GM19238 (cell line): ENCODE data around the gene PPP2R2C.

ENCODE experiments used
- DNase-seq: peaks from one replicate; pipeline ENCODE4 v3.0.0; 2011; ENCODE audit warnings: low spot score; ENCODE audit not compliant: insufficient read length

The PPP2R2C gene

GRCh38 chr4:6291784-6292297, 180.6 kb downstream of the PPP2R2C start:
- no peak for DNase-seq

GRCh38 chr4:6290769-6291547, 181.5 kb downstream of the PPP2R2C start:
- no peak for DNase-seq

- DNase-seq = no peak
Observed at GRCh38 chr4:6290256-6290655, 182.2 kb downstream of the PPP2R2C start.

GRCh38 chr4:6288871-6289270, 183.5 kb downstream of the PPP2R2C start:
- no peak for DNase-seq

GRCh38 chr4:6288342-6288741, 184.1 kb downstream of the PPP2R2C start:
- no peak for DNase-seq

GRCh38 chr4:6287017-6287788, 185.2 kb downstream of the PPP2R2C start:
- no peak for DNase-seq

GRCh38 chr4:6283282-6283681, 189.1 kb downstream of the PPP2R2C start:
- no peak for DNase-seq

- DNase-seq = no peak
Observed at GRCh38 chr4:6282314-6282771, 190.1 kb downstream of the PPP2R2C start.

GRCh38 chr4:6281436-6282313, 190.7 kb downstream of the PPP2R2C start:
- DNase-seq = no peak

GRCh38 chr4:6280365-6280996, 191.9 kb downstream of the PPP2R2C start:
- no peak for DNase-seq

GRCh38 chr4:6279582-6280289, 192.7 kb downstream of the PPP2R2C start:
- DNase-seq = no peak

GRCh38 chr4:6278801-6279197, 193.6 kb downstream of the PPP2R2C start:
- peak; percentile 81 for DNase-seq

- DNase-seq = no peak
Observed at GRCh38 chr4:6277935-6278800, 194.2 kb downstream of the PPP2R2C start.

- DNase-seq = no peak
Observed at GRCh38 chr4:6277139-6277802, 195.1 kb downstream of the PPP2R2C start.

GRCh38 chr4:6275898-6276806, 196.3 kb downstream of the PPP2R2C start:
- no peak for DNase-seq

GRCh38 chr4:6275351-6275750, 197.1 kb downstream of the PPP2R2C start:
- DNase-seq = no peak

- DNase-seq = no peak
Observed at GRCh38 chr4:6273661-6273990, 198.8 kb downstream of the PPP2R2C start.
